ENCODE data around the gene LTF. TPM values are rescaled to one million over a fixed set of nuclear protein-coding genes. Genes with fewer than 3 reads are reported as not detected.

Gene LTF
- total and polyA plus RNA-seq, 7 donors, result 0.73 to 3.8 (median 2.0) TPM

DNA sequence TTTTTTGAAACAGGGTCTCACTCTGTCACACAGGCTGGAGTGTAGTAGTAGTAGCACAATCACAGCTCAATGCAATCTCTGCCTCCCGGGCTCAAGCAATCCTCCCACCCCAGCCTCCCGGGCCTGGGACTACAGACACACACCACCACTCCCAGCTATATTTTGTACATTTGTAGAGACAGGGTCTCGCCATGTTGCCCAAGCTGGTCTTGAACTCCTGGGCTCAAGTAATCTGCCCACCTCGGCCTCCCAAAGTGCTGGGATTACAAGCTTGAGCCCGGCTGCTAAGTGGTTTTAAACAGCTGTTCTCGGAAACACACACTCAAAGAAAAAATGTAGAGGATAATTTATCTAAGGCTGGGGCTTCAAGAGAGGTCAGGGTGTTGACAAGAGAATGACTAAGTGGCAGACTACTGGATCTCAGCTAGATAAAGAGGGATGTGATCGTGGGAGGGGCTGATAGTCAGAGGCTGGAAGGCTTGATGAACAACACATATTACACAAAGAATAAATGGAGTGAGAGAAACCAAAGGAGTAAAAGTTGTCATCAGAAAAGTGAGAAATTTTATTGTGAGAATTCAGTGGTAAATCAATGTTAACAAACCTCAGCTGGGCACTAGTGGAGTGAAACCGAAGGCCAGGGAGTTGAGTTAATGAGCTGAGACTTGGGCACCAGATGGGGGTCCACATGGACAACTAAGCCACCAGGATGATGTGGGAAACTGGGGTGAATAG lies 64.5 kb downstream of the LTF start:
- Histone ChIP-seq H3K9me3 (no peaks in the 10 kb centered on the region), H3K27me3 (ENCODE audit: insufficient read depth in 3 of 3, low read length in 2 of 3) (no peaks in the 10 kb centered on the region), H3K4me1 (peaks cover 8% of the 10 kb centered on the region), H3K36me3 (ENCODE audit: insufficient read depth in 1 of 2, low read depth in 1 of 2) (no peaks in the 10 kb centered on the region), H3K27ac (no peak overlapping the region), H3K4me3 (no peak overlapping the region)
- ATAC-seq, result no peak
- DNase-seq, result no peak
- intact Hi-C loops (cut with DNase I), result no loop called here
- WGBS, 3 donors, result 73 to 78% (median 78%) methylated on average over 8 of the region's 8 CpGs
- TF ChIP-seq, protein P1, sequence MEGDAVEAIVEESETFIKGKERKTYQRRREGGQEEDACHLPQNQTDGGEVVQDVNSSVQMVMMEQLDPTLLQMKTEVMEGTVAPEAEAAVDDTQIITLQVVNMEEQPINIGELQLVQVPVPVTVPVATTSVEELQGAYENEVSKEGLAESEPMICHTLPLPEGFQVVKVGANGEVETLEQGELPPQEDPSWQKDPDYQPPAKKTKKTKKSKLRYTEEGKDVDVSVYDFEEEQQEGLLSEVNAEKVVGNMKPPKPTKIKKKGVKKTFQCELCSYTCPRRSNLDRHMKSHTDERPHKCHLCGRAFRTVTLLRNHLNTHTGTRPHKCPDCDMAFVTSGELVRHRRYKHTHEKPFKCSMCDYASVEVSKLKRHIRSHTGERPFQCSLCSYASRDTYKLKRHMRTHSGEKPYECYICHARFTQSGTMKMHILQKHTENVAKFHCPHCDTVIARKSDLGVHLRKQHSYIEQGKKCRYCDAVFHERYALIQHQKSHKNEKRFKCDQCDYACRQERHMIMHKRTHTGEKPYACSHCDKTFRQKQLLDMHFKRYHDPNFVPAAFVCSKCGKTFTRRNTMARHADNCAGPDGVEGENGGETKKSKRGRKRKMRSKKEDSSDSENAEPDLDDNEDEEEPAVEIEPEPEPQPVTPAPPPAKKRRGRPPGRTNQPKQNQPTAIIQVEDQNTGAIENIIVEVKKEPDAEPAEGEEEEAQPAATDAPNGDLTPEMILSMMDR (IDR thresholded peaks at IDR 0.05), result no peak

DNA sequence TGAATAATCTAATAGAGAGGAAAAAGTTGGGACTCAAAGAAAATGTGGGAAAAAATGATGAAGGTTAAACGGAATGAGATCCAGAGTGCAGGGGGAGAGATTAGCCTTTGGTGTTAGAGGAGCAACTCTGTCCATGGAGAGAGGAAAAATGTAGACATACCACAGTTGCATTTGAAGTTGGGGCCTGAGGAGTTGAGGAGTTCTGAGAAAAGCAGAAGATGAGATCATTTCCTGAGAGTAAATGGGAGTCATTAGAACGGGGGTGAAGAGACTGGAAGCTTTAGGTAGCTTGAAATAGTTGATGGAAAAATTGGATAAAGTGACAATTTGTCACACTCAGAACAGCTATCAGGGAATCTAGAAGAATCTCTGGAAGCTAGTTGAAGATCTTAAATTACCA lies 65.1 kb downstream of the LTF start:
- H3K27me3 ChIP-seq (ENCODE audit: insufficient read depth in 3 of 3, low read length in 2 of 3), result no peaks in the 10 kb centered on the region
- H3K4me3 ChIP-seq, result no peak overlapping the region
- DNase-seq, result no peak
- ATAC-seq, result no peak
- intact Hi-C loops (cut with DNase I), result no loop called here
- TF ChIP-seq, protein P1 (IDR thresholded peaks at IDR 0.05), result no peak
- no peaks in the 10 kb centered on the region for H3K36me3 ChIP-seq (ENCODE audit: insufficient read depth in 1 of 2, low read depth in 1 of 2)
- peaks cover 8% of the 10 kb centered on the region for H3K4me1 ChIP-seq
- H3K27ac ChIP-seq, result no peak overlapping the region
- WGBS, 3 donors, result 58 to 63% (median 63%) methylated on average over 2 of the region's 2 CpGs
- H3K9me3 ChIP-seq, result no peaks in the 10 kb centered on the region

DNA sequence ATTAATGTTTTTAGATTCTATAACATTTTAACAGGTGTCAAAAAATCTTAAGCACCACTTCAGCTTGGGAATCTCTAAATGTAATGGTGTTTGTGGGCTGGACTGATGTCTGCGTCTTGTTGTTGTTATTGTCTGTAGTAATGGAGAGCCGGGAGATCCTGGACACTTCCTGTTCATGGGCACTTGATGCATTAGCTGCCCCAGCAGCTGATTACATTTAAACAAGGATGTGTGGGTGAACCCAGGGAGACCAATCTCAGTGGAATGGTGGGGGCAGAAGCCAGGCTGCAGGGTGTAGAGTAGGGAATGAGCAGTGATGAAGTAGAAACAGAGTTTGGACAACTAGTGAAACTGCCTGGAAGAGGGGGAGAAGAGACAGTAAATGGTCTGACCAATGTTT lies 65.6 kb downstream of the LTF start:
- H3K4me3 ChIP-seq, result no peak overlapping the region
- 80 to 82% (median 81%) methylated on average over 2 of the region's 2 CpGs for WGBS, 3 donors
- no peaks in the 10 kb centered on the region for H3K36me3 ChIP-seq (ENCODE audit: insufficient read depth in 1 of 2, low read depth in 1 of 2)
- H3K27me3 ChIP-seq (ENCODE audit: insufficient read depth in 3 of 3, low read length in 2 of 3), result no peaks in the 10 kb centered on the region
- DNase-seq, result no peak
- H3K9me3 ChIP-seq, result no peaks in the 10 kb centered on the region
- TF ChIP-seq, protein P1 (IDR thresholded peaks at IDR 0.05), result no peak
- H3K4me1 ChIP-seq, result peaks cover 8% of the 10 kb centered on the region
- ATAC-seq, result no peak
- intact Hi-C loops (cut with DNase I), result no loop called here
- no peak overlapping the region for H3K27ac ChIP-seq

DNA sequence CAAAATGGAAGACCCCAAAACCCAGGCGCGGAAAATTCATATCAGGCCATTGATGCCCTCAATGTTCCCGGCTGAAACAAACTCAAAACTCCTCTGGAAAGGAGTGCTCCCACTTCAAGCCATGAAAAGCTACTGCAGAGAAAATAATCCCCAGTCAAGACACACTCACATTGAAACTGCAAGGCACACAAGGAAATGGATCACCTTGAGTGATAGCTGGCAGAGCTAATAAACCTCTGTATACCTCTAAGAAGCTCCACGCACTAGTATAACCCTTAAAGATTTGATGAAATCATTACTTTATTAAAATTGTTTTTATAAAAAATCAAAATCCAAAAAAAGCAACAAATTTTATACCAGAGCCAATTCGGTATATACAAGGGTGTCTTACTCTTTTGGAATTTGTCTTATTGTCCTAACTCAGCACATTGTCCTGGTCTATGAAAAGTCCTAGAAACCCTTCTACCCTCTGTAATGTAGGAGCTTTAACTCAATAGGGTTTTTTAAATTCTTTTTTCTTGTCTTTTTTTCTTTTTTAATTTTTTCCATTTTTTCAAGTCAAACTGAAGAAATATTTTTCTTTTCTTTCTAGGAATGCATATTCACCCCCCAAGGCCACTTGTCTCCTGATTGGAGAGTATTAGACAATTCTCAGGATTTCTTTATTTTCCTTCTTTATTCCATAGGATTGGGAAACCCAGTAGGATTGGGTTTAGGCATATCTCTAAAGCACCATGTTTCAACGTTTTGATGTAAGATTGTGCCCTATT lies 66.3 kb downstream of the LTF start:
- intact Hi-C loops (cut with DNase I), result no loop called here
- Histone ChIP-seq H3K4me1 (peaks cover 8% of the 10 kb centered on the region), H3K27ac (no peak overlapping the region)

More for the DNA sequence above, 66.3 kb downstream of the LTF start:
- DNase-seq (no peak), ATAC-seq (no peak)
- TF ChIP-seq, protein P1 (IDR thresholded peaks at IDR 0.05), result no peak
- H3K36me3 ChIP-seq (ENCODE audit: insufficient read depth in 1 of 2, low read depth in 1 of 2), result no peaks in the 10 kb centered on the region
- no peak overlapping the region for H3K4me3 ChIP-seq
- WGBS, 3 donors, result 90 to 93% (median 93%) methylated on average over 6 of the region's 6 CpGs
- H3K9me3 ChIP-seq, result no peaks in the 10 kb centered on the region
- no peaks in the 10 kb centered on the region for H3K27me3 ChIP-seq (ENCODE audit: insufficient read depth in 3 of 3, low read length in 2 of 3)
